H1 (cell line): ENCODE measurements around the gene POLR2J. TPM values are rescaled to one million over a fixed set of nuclear protein-coding genes. Genes with fewer than 3 reads are reported as not detected.
"Not testable (repeated sequence)": the region's sequence is repeated elsewhere in the genome, so short reads cannot be mapped to it uniquely, and the experiment has no call there.

Experiments
- CTCF ChIA-PET: fragments of 300-600 bp; sonication (Branson Sonifier 250); formaldehyde crosslinking; loops from one replicate; lab custom pipeline; 2021; ENCODE audit not compliant: partially characterized antibody; lab: Charles Lee
- POLR2A ChIA-PET: fragments of 300-600 bp; sonication (Branson Sonifier 250); formaldehyde crosslinking; loops from one replicate; lab custom pipeline; 2021; ENCODE audit warnings: inconsistent platforms; ENCODE audit not compliant: partially characterized antibody; lab: Charles Lee
- DNase-seq, 2 experiments: peaks; one replicate each; pipeline versions ENCODE4 v3.0.0 to v3.0.0-alpha.2; 2010 to 2022; ENCODE audit warnings: low spot score in 2 of 2, low read depth in 1 of 2, mixed read lengths in 1 of 2
- FAIRE-seq: peaks from 2 replicates; lab custom pipeline; 2011; peaks lifted over from hg19 to GRCh38; lab: Jason Lieb, UNC
- H2AFZ ChIP-seq: 2 replicates; pipeline ENCODE4 v1.8.1; 2012; ENCODE audit warnings: low read length, inconsistent platforms
- H2AK5ac ChIP-seq: 2 replicates; pipeline ENCODE4 v1.6.1; 2013; ENCODE audit warnings: low read depth, low read length
- H2BK120ac ChIP-seq: replicated peaks from 2 replicates; pipeline ENCODE3; 2013; ENCODE audit warnings: low read depth, low read length, inconsistent platforms
- H2BK12ac ChIP-seq: 2 replicates; pipeline ENCODE4 v1.6.1; 2013; ENCODE audit warnings: low read depth, low read length
- H2BK15ac ChIP-seq: 2 replicates; pipeline ENCODE4 v1.6.1; 2013; ENCODE audit warnings: low read length
- H2BK20ac ChIP-seq: 2 replicates; pipeline ENCODE4 v1.6.1; 2013; ENCODE audit warnings: low read length
- H2BK5ac ChIP-seq: 2 replicates; pipeline ENCODE4 v1.6.1; 2013; ENCODE audit warnings: low read depth, low read length
- H3K14ac ChIP-seq: 2 replicates; pipeline ENCODE4 v1.6.1; 2013; ENCODE audit warnings: inconsistent platforms; ENCODE audit not compliant: insufficient read length
- H3K18ac ChIP-seq: 2 replicates; pipeline ENCODE4 v1.6.1; 2013; ENCODE audit warnings: low read length; ENCODE audit errors: extremely low read depth
- H3K23ac ChIP-seq: 2 replicates; pipeline ENCODE4 v1.6.1; 2013; ENCODE audit warnings: inconsistent platforms; ENCODE audit not compliant: insufficient read length
- H3K23me2 ChIP-seq: 2 replicates; pipeline ENCODE4 v1.6.1; 2013; ENCODE audit warnings: low read depth, low read length
- H3K27ac ChIP-seq: 2 replicates; pipeline ENCODE4 v1.6.1; 2011; ENCODE audit warnings: low read depth, low read length, inconsistent platforms
- H3K27me3 ChIP-seq, 4 experiments: replicated peaks in 1 of 4; 1 replicate in 1 of 4; 2 replicates in 3 of 4; pipeline versions ENCODE4 v1.6.1 to v1.8.1; 2011 to 2013; ENCODE audit warnings: low read length in 3 of 4, mild to moderate bottlenecking in 3 of 4, inconsistent platforms in 2 of 4, mixed read lengths in 2 of 4, moderate library complexity in 1 of 4; ENCODE audit not compliant: control insufficient read depth in 3 of 4, insufficient read depth in 3 of 4; ENCODE audit errors: extremely low read depth in 1 of 4
- H3K36me3 ChIP-seq, 4 experiments: 2 replicates each; pipeline versions ENCODE4 v1.6.1 to v1.8.1; 2011 to 2013; ENCODE audit warnings: mild to moderate bottlenecking in 4 of 4, low read length in 3 of 4, moderate library complexity in 2 of 4, control low read depth in 1 of 4, inconsistent platforms in 1 of 4; ENCODE audit not compliant: insufficient read depth in 4 of 4, control insufficient read depth in 2 of 4
- H3K4ac ChIP-seq: replicated peaks from 2 replicates; pipeline ENCODE3; 2013; ENCODE audit warnings: low read length, low read depth, mixed read lengths, inconsistent platforms; ENCODE audit not compliant: insufficient read length
- H3K4me1 ChIP-seq, 4 experiments: replicated peaks in 1 of 4; 1 replicate in 1 of 4; 2 replicates in 3 of 4; pipeline versions ENCODE4 v1.6.1 to v1.8.1; 2011 to 2013; ENCODE audit warnings: low read length in 3 of 4, inconsistent platforms in 2 of 4, mixed read lengths in 1 of 4; ENCODE audit not compliant: insufficient read depth in 4 of 4, control insufficient read depth in 3 of 4
- H3K4me2 ChIP-seq, 2 experiments: 2 replicates each; pipeline versions ENCODE4 v1.6.1 to v1.8.1; 2011 to 2013; ENCODE audit warnings: low read depth in 2 of 2, low read length in 2 of 2, control low read depth in 1 of 2, inconsistent platforms in 1 of 2, mild to moderate bottlenecking in 1 of 2; ENCODE audit not compliant: insufficient read depth in 1 of 2
- H3K4me3 ChIP-seq, 4 experiments: fragments of 200-600, 300-600 bp in 1 of 4; sonication (generic), shearing (Covaris generic), sonication (Bioruptor Twin) in 1 of 4; 2 replicates each; pipeline versions ENCODE4 v1.5.1 to v1.8.1; 2011 to 2016; ENCODE audit warnings: low read length in 4 of 4, low read depth in 3 of 4, control low read depth in 2 of 4, inconsistent platforms in 2 of 4, mild to moderate bottlenecking in 2 of 4, mixed read lengths in 1 of 4, moderate library complexity in 1 of 4; ENCODE audit not compliant: insufficient read depth in 2 of 4; ENCODE audit errors: extremely low read depth in 1 of 4
- H3K56ac ChIP-seq: replicated peaks from 2 replicates; pipeline ENCODE3; 2013; ENCODE audit warnings: low read depth, mild to moderate bottlenecking, mixed read lengths, low read length, inconsistent platforms; ENCODE audit not compliant: insufficient read length
- H3K79me1 ChIP-seq: 2 replicates; pipeline ENCODE4 v1.6.1; 2013; ENCODE audit warnings: low read depth, low read length, control low read depth
- H3K79me2 ChIP-seq, 2 experiments: 2 replicates each; pipeline versions ENCODE4 v1.6.1 to v1.8.1; 2012 to 2013; ENCODE audit warnings: low read length in 2 of 2, mild to moderate bottlenecking in 2 of 2, inconsistent platforms in 1 of 2; ENCODE audit not compliant: insufficient read depth in 2 of 2, control insufficient read depth in 1 of 2
- H3K9ac ChIP-seq, 4 experiments: replicated peaks in 1 of 4; 1 replicate in 1 of 4; 2 replicates in 3 of 4; pipeline versions ENCODE4 v1.6.1 to v1.8.1; 2011 to 2013; ENCODE audit warnings: low read depth in 3 of 4, low read length in 3 of 4, control low read depth in 2 of 4, mild to moderate bottlenecking in 2 of 4, moderate library complexity in 2 of 4, inconsistent platforms in 1 of 4; ENCODE audit errors: extremely low read depth in 1 of 4
- H3K9me3 ChIP-seq, 2 experiments: 2 replicates each; pipeline versions ENCODE4 v1.6.1 to v1.8.1; 2012 to 2013; ENCODE audit warnings: mild to moderate bottlenecking in 2 of 2, moderate library complexity in 2 of 2, control low read depth in 1 of 2, inconsistent platforms in 1 of 2, low read depth in 1 of 2, low read length in 1 of 2, mixed read lengths in 1 of 2; ENCODE audit not compliant: insufficient read depth in 2 of 2
- H4K20me1 ChIP-seq, 2 experiments: replicated peaks in 1 of 2; 2 replicates each; pipeline versions ENCODE3 to v1.8.1; 2011 to 2013; ENCODE audit warnings: inconsistent platforms in 2 of 2, low read length in 2 of 2, mild to moderate bottlenecking in 1 of 2; ENCODE audit not compliant: insufficient read depth in 2 of 2, control insufficient read depth in 1 of 2
- H4K5ac ChIP-seq: 2 replicates; pipeline ENCODE4 v1.6.1; 2013; ENCODE audit warnings: low read length, low read depth, mixed read lengths, inconsistent platforms; ENCODE audit not compliant: insufficient read length
- H4K8ac ChIP-seq: 2 replicates; pipeline ENCODE4 v1.8.0; 2013; ENCODE audit warnings: mild to moderate bottlenecking, moderate library complexity, low read length, inconsistent platforms; ENCODE audit not compliant: insufficient read depth; ENCODE audit errors: extremely low read depth
- H4K91ac ChIP-seq: replicated peaks from 2 replicates; pipeline ENCODE3; 2013; ENCODE audit warnings: low read length, mixed read lengths, inconsistent platforms; ENCODE audit not compliant: insufficient read length
- WGBS, 2 experiments: shearing (Covaris generic) in 1 of 2; methylation state at CpG; one replicate each; pipeline versions ENCODE4 v1.1.6 to v1.1.7; 2013 to 2015; ENCODE audit warnings: low lambda C conversion rate in 2 of 2, mixed read lengths in 2 of 2, inconsistent platforms in 1 of 2, low coverage in 1 of 2, missing lambda C conversion rate in 1 of 2; ENCODE audit not compliant: insufficient replicate concordance in 2 of 2, insufficient coverage in 1 of 2, insufficient read length in 1 of 2; ENCODE audit errors: extremely low coverage in 1 of 2, missing lambda C conversion rate in 1 of 2; 5-methylcytosine and 5-hydroxymethylcytosine counted together
- polyA plus RNA-seq, 7 experiments: library from polyadenylated mRNA; depleted of rRNA in 3 of 7; stranded (reverse) in 5 of 7; unstranded in 2 of 7; fragments of >200 nt in 5 of 7; fragments of 200-250 nt in 2 of 7; gene quantifications; 1 replicate in 5 of 7; 2 replicates in 1 of 7; 4 replicates in 1 of 7; pipeline versions ENCODE4 v1.2.1 to v1.2.3, GENCODE V29; 2011 to 2013; ENCODE audit warnings: missing spikeins in 2 of 7, mixed read lengths in 2 of 7
- total RNA-seq: library from RNA; stranded (reverse); fragmentation: NEBNext Ultra II Directional; extraction: Animal tissue kit (Norgen Biotek cat#: 25700); gene quantifications from 2 replicates; pipeline ENCODE4 v1.2.1, GENCODE V29; 2021

Gene POLR2J
- total and polyA plus RNA-seq, 2 of the 8 experiments (the other 6 are each of a cell fraction or from before 2014, with no cell fraction given): 54.1 to 113 TPM

- POLR2A ChIA-PET, H3K23ac ChIP-seq, DNase-seq, H3K18ac ChIP-seq, H2BK15ac ChIP-seq, H4K5ac ChIP-seq, H2AK5ac ChIP-seq, H3K56ac ChIP-seq, H3K23me2 ChIP-seq, CTCF ChIA-PET, H4K8ac ChIP-seq, H3K14ac ChIP-seq, H2BK5ac ChIP-seq, H3K4me1 ChIP-seq, H4K20me1 ChIP-seq, H3K9ac ChIP-seq, H2BK120ac ChIP-seq, H3K4ac ChIP-seq, H3K27me3 ChIP-seq, H3K4me3 ChIP-seq, H3K79me1 ChIP-seq, H3K79me2 ChIP-seq, H3K4me2 ChIP-seq, H3K27ac ChIP-seq, H2BK12ac ChIP-seq, H2BK20ac ChIP-seq, H4K91ac ChIP-seq, FAIRE-seq, H2AFZ ChIP-seq, H3K36me3 ChIP-seq, H3K9me3 ChIP-seq: not testable (repeated sequence)
- 96% methylated on average over 7 of the region's 16 CpGs; no CpG with 5 or more reads in 1 of the 2 experiments for WGBS, 2 experiments
Observed at GRCh38 chr7:102498321-102498720, 19.6 kb upstream of the POLR2J start.

- H3K27me3 ChIP-seq, H3K4me1 ChIP-seq, POLR2A ChIA-PET, H2AK5ac ChIP-seq, H4K5ac ChIP-seq, H3K79me2 ChIP-seq, H3K36me3 ChIP-seq, H3K56ac ChIP-seq, H2BK120ac ChIP-seq, H3K23me2 ChIP-seq, H3K4me2 ChIP-seq, H4K20me1 ChIP-seq, H3K9ac ChIP-seq, H3K4ac ChIP-seq, H3K18ac ChIP-seq, H2BK20ac ChIP-seq, H3K14ac ChIP-seq, H2BK15ac ChIP-seq, FAIRE-seq, H2BK12ac ChIP-seq, H4K8ac ChIP-seq, H3K23ac ChIP-seq, H3K4me3 ChIP-seq, H3K79me1 ChIP-seq, H3K9me3 ChIP-seq, H2AFZ ChIP-seq, CTCF ChIA-PET, H3K27ac ChIP-seq, H2BK5ac ChIP-seq, H4K91ac ChIP-seq: not testable (repeated sequence)
- DNase-seq: peak in 1 of 2 experiments; percentile 45
- WGBS, 2 experiments: 81% methylated on average over 1 of the region's 5 CpGs; no CpG with 5 or more reads in 1 of the 2 experiments
Observed at GRCh38 chr7:102497308-102497707, 18.6 kb upstream of the POLR2J start.
